Fibroblast of lung (primary cell): ENCODE results near the gene BCL3. TPM values are rescaled to one million over a fixed set of nuclear protein-coding genes. Genes with fewer than 3 reads are reported as not detected.

ENCODE experiments used
- DNase-seq, 2 donors: peaks; one replicate each; pipeline versions ENCODE4 v3.0.0 to v3.0.0-alpha.2; 2010; ENCODE audit warnings: low read depth in 2 of 2
- H2AFZ ChIP-seq: 2 replicates; pipeline ENCODE4 v1.5.1; 2012; ENCODE audit warnings: low read length, control low read depth, inconsistent platforms
- H3K27ac ChIP-seq: 2 replicates; pipeline ENCODE4 v1.5.1; 2011; ENCODE audit warnings: low read length, control low read depth; ENCODE audit not compliant: insufficient read depth
- H3K27me3 ChIP-seq: 2 replicates; pipeline ENCODE4 v1.5.1; 2011; ENCODE audit warnings: mild to moderate bottlenecking, low read length; ENCODE audit not compliant: control insufficient read depth, insufficient read depth
- H3K36me3 ChIP-seq: 2 replicates; pipeline ENCODE4 v1.5.1; 2011; ENCODE audit warnings: low read length; ENCODE audit not compliant: control insufficient read depth, insufficient read depth
- H3K4me1 ChIP-seq: 2 replicates; pipeline ENCODE4 v1.5.1; 2011; ENCODE audit warnings: low read length; ENCODE audit not compliant: control insufficient read depth, insufficient read depth; ENCODE audit errors: extremely low read depth
- H3K4me2 ChIP-seq: 2 replicates; pipeline ENCODE4 v1.5.1; 2011; ENCODE audit warnings: low read length, control low read depth; ENCODE audit not compliant: insufficient read depth; ENCODE audit errors: extremely low read depth
- H3K4me3 ChIP-seq, 4 experiments: fragments of 200-600 bp in 1 of 4; sonication (generic) in 1 of 4; replicated peaks in 1 of 4; 2 replicates each; pipeline ENCODE4 v1.5.1; 2011 to 2016; ENCODE audit warnings: low read length in 4 of 4, low read depth in 3 of 4, mild to moderate bottlenecking in 3 of 4, control low read depth in 2 of 4, inconsistent platforms in 1 of 4, mixed read lengths in 1 of 4; ENCODE audit not compliant: insufficient read depth in 1 of 4; ENCODE audit errors: control extremely low read depth in 1 of 4
- H3K79me2 ChIP-seq: 2 replicates; pipeline ENCODE4 v1.5.1; 2012; ENCODE audit warnings: mild to moderate bottlenecking, low read length, inconsistent platforms; ENCODE audit not compliant: control insufficient read depth, insufficient read depth
- H3K9ac ChIP-seq: 2 replicates; pipeline ENCODE4 v1.5.1; 2011; ENCODE audit warnings: mild to moderate bottlenecking, low read length, control low read depth; ENCODE audit not compliant: insufficient read depth
- H3K9me3 ChIP-seq: 2 replicates; pipeline ENCODE4 v1.5.1; 2012; ENCODE audit warnings: low read depth, low read length; ENCODE audit not compliant: control insufficient read depth, insufficient read depth
- H4K20me1 ChIP-seq: 2 replicates; pipeline ENCODE4 v1.5.1; 2011; ENCODE audit warnings: low read length; ENCODE audit not compliant: control insufficient read depth, insufficient read depth; ENCODE audit errors: extremely low read depth
- CTCF ChIP-seq, 2 donors: IDR thresholded peaks in 1 of 2; conservative IDR thresholded peaks in 1 of 2; 1 replicate in 1 of 2; 2 replicates in 1 of 2; pipeline ENCODE4 v1.5.1; 2011 to 2012; ENCODE audit warnings: low read length in 2 of 2, control low read depth in 1 of 2, inconsistent platforms in 1 of 2, low read depth in 1 of 2, mild to moderate bottlenecking in 1 of 2
- EZH2 ChIP-seq: IDR thresholded peaks from 2 replicates; pipeline ENCODE4 v1.5.1; 2012; ENCODE audit warnings: low read length, control low read depth, mild to moderate bottlenecking; ENCODE audit errors: missing control alignments
- polyA plus RNA-seq, 2 donors: library from polyadenylated mRNA; depleted of rRNA in 1 of 2; stranded (reverse) in 1 of 2; unstranded in 1 of 2; fragments of >200 nt; gene quantifications; 2 replicates each; pipeline ENCODE4 v1.2.1, GENCODE V29; 2011 to 2012; ENCODE audit warnings: missing spikeins in 1 of 2
- total RNA-seq: library from RNA; depleted of rRNA; stranded (reverse); fragments of >200 nt; gene quantifications from 2 replicates; pipeline ENCODE4 v1.2.1, GENCODE V29; 2014

BCL3 gene
- total and polyA plus RNA-seq, 2 donors (not counting 1 experiment from before 2014, with no cell fraction given) = 6.8 to 20.6 TPM

GRCh38 chr19:44753932-44754749 is 5.6 kb downstream of the BCL3 start:
- Histone ChIP-seq H3K4me3 (peak overlapping the region; percentile 54 to 91 (median 56)), H3K36me3 (peaks cover 37% of the 10 kb centered on the region), H3K9ac (peak overlapping the region; percentile 90), H3K4me2 (peak overlapping the region; percentile 93), H4K20me1 (no peaks in the 10 kb centered on the region), H3K79me2 (peaks cover 67% of the 10 kb centered on the region), H2AFZ (no peak overlapping the region), H3K4me1 (peaks cover 55% of the 10 kb centered on the region), H3K27ac (peak overlapping the region; percentile 100), H3K27me3 (no peaks in the 10 kb centered on the region), H3K9me3 (no peaks in the 10 kb centered on the region)
- DNase-seq = peak; percentile 88 to 89
- no peak for TF ChIP-seq EZH2
- TF ChIP-seq CTCF (conservative IDR thresholded peaks at IDR 0.05 in 1 of 2, IDR thresholded peaks at IDR 0.05 in 1 of 2; ENCODE audit: low read depth in 1 of 2, low read length in 2 of 2) = no peak

- Histone ChIP-seq H4K20me1 (no peaks in the 10 kb centered on the region), H3K27ac (peak overlapping the region; percentile 100), H3K4me2 (peak overlapping the region; percentile 74), H3K79me2 (peaks cover 61% of the 10 kb centered on the region), H3K9me3 (no peaks in the 10 kb centered on the region), H3K4me1 (peaks cover 61% of the 10 kb centered on the region), H2AFZ (no peak overlapping the region), H3K9ac (peak overlapping the region; percentile 57), H3K36me3 (peaks cover 42% of the 10 kb centered on the region), H3K4me3 (peak overlapping the region in 2 of 4 experiments; percentile 3 to 91), H3K27me3 (no peaks in the 10 kb centered on the region)
- no peak for DNase-seq
- TF ChIP-seq EZH2 (no peak), CTCF (conservative IDR thresholded peaks at IDR 0.05 in 1 of 2, IDR thresholded peaks at IDR 0.05 in 1 of 2; ENCODE audit: low read depth in 1 of 2, low read length in 2 of 2) (no peak)
These were observed 6.2 kb downstream of the BCL3 start for GRCh38 chr19:44754750-44755080.

GRCh38 chr19:44755219-44755618 is 6.7 kb downstream of the BCL3 start:
- peaks cover 63% of the 10 kb centered on the region for H3K4me1 ChIP-seq

More at GRCh38 chr19:44755219-44755618, 6.7 kb downstream of the BCL3 start:
- peaks cover 56% of the 10 kb centered on the region for H3K79me2 ChIP-seq
- no peaks in the 10 kb centered on the region for H3K9me3 ChIP-seq
- peak overlapping the region; percentile 100 for H3K27ac ChIP-seq
- DNase-seq = no peak
- TF ChIP-seq EZH2 (no peak), CTCF (conservative IDR thresholded peaks at IDR 0.05 in 1 of 2, IDR thresholded peaks at IDR 0.05 in 1 of 2; ENCODE audit: low read depth in 1 of 2, low read length in 2 of 2) (no peak)
- H2AFZ ChIP-seq = no peak overlapping the region
- peaks cover 44% of the 10 kb centered on the region for H3K36me3 ChIP-seq
- no peak overlapping the region for H3K9ac ChIP-seq
- peak overlapping the region; percentile 19 for H3K4me2 ChIP-seq
- H4K20me1 ChIP-seq = no peaks in the 10 kb centered on the region
- peak overlapping the region in 1 of 4 experiments; percentile 91 for H3K4me3 ChIP-seq
- no peaks in the 10 kb centered on the region for H3K27me3 ChIP-seq
